ENCODE results near the gene HRG. TPM values are rescaled to one million over a fixed set of nuclear protein-coding genes. Genes with fewer than 3 reads are reported as not detected.
"Not testable (repeated sequence)": the region's sequence is repeated elsewhere in the genome, so short reads cannot be mapped to it uniquely, and the experiment has no call there.

HRG gene
- total RNA-seq, 6 experiments from 2014 or later = 378 to 1,312 (median 664) TPM

GRCh38 chr3:186634207-186634606 is 31.6 kb upstream of the HRG start:
- intact Hi-C loops (cut with DNase I) = loop anchor here in 1 of 2 donors (10.0 kb wide), 1 partner anchor 101 kb away; no protein-coding TSS in a partner anchor
- H3K27me3 ChIP-seq, H3K36me3 ChIP-seq, H3K9me3 ChIP-seq: not testable (repeated sequence)
- peak overlapping the region; percentile 55 to 81 (median 70) for H3K27ac ChIP-seq
- ATAC-seq (peak; percentile 85 to 94 (median 90)), DNase-seq (peak; percentile 76 to 90 (median 84))
- H3K4me3 ChIP-seq = peak overlapping the region; percentile 5 to 45 (median 42)
- peaks cover 0 to 57% (median 7%) of the 10 kb centered on the region in 4 donors for H3K4me1 ChIP-seq
- 30% methylated on average over 5 of the region's 5 CpGs for WGBS (ENCODE audit: insufficient coverage, low coverage, low lambda C conversion rate, missing lambda C conversion rate)
- peak in 2 of 4 donors; percentile 8 to 23 for TF ChIP-seq CTCF (IDR thresholded peaks at IDR 0.05)

GRCh38 chr3:186635532-186635931 is 30.3 kb upstream of the HRG start:
- Histone ChIP-seq H3K27ac (peak overlapping the region in 2 of 3 donors; percentile 19 to 81), H3K36me3 (no peaks in the 10 kb centered on the region), H3K27me3 (no peaks in the 10 kb centered on the region), H3K4me3 (no peak overlapping the region), H3K4me1 (peaks cover 0 to 63% (median 7%) of the 10 kb centered on the region in 4 donors), H3K9me3 (no peaks in the 10 kb centered on the region)
- intact Hi-C loops (cut with DNase I) = loop anchor here in 1 of 2 donors (10.0 kb wide), 1 partner anchor 99 kb away; no protein-coding TSS in a partner anchor
- DNase-seq (no peak), ATAC-seq (peak; percentile 41 to 62 (median 50))
- WGBS (ENCODE audit: insufficient coverage, low coverage, low lambda C conversion rate, missing lambda C conversion rate) = 66% methylated on average over 2 of the region's 3 CpGs
- TF ChIP-seq POLR2A (IDR thresholded peaks at IDR 0.05) (no peak), CTCF (IDR thresholded peaks at IDR 0.05) (no peak)

GRCh38 chr3:186636536-186636935 is 29.3 kb upstream of the HRG start:
- no peaks in the 10 kb centered on the region for H3K9me3 ChIP-seq
- no peaks in the 10 kb centered on the region for H3K36me3 ChIP-seq
- no peak for TF ChIP-seq CTCF (IDR thresholded peaks at IDR 0.05)
- no peak for TF ChIP-seq POLR2A (IDR thresholded peaks at IDR 0.05)
- DNase-seq (no peak), ATAC-seq (no peak)
- H3K27me3 ChIP-seq = no peaks in the 10 kb centered on the region
- no peak overlapping the region for H3K27ac ChIP-seq
- 82% methylated on average over 7 of the region's 7 CpGs for WGBS (ENCODE audit: insufficient coverage, low coverage, low lambda C conversion rate, missing lambda C conversion rate)
- intact Hi-C loops (cut with DNase I) = loop anchor here in 1 of 2 donors (10.0 kb wide), 1 partner anchor 98 kb away; no protein-coding TSS in a partner anchor
- H3K4me1 ChIP-seq = peaks cover 0 to 53% (median 7%) of the 10 kb centered on the region in 4 donors
- H3K4me3 ChIP-seq = no peak overlapping the region

- intact Hi-C loops (cut with DNase I) = loop anchor here in 1 of 2 donors (10.0 kb wide), 1 partner anchor 97 kb away; no protein-coding TSS in a partner anchor
- ATAC-seq = no peak
- no peak for DNase-seq
- 92% methylated on average over 1 of the region's 3 CpGs for WGBS (ENCODE audit: insufficient coverage, low coverage, low lambda C conversion rate, missing lambda C conversion rate)
- no peaks in the 10 kb centered on the region for H3K9me3 ChIP-seq
- H3K27ac ChIP-seq = no peak overlapping the region
- H3K27me3 ChIP-seq = no peaks in the 10 kb centered on the region
- H3K4me1 ChIP-seq = peaks cover 0 to 46% (median 7%) of the 10 kb centered on the region in 4 donors
- no peak overlapping the region for H3K4me3 ChIP-seq
- H3K36me3 ChIP-seq = no peaks in the 10 kb centered on the region
- TF ChIP-seq CTCF (IDR thresholded peaks at IDR 0.05) (no peak), POLR2A (IDR thresholded peaks at IDR 0.05) (no peak)
Measured at GRCh38 chr3:186637686-186638085, 28.1 kb upstream of the HRG start.
